Kidney epithelial cell (primary cell): ENCODE results near the gene FGF12. TPM values are rescaled to one million over a fixed set of nuclear protein-coding genes. Genes with fewer than 3 reads are reported as not detected.

Source experiments
- DNase-seq: peaks from one replicate; pipeline ENCODE4 v3.0.0-alpha.2; 2010; ENCODE audit warnings: low read depth
- H3K27me3 ChIP-seq: 2 replicates; pipeline ENCODE4 v1.6.0; 2011; ENCODE audit warnings: low read length; ENCODE audit not compliant: control insufficient read depth, insufficient read depth
- H3K36me3 ChIP-seq: 2 replicates; pipeline ENCODE4 v1.5.1; 2011; ENCODE audit warnings: low read length; ENCODE audit not compliant: control insufficient read depth, insufficient read depth
- H3K4me3 ChIP-seq: 2 replicates; pipeline ENCODE4 v1.5.1; 2011; ENCODE audit warnings: low read depth, mild to moderate bottlenecking, control low read depth, low read length
- CTCF ChIP-seq: IDR thresholded peaks from 2 replicates; pipeline ENCODE4 v1.5.1; 2011; ENCODE audit warnings: mild to moderate bottlenecking, moderate library complexity, low read length, control low read depth, inconsistent platforms; ENCODE audit not compliant: insufficient read depth, poor library complexity, severe bottlenecking
- total RNA-seq: library from RNA; depleted of rRNA; stranded (reverse); fragments of >200 nt; gene quantifications from 2 replicates; pipeline ENCODE4 v1.2.3, GENCODE V29; 2015

Gene FGF12
- total RNA-seq, 1 donor from 2014 or later, result 3.2 TPM

- no peak for DNase-seq
- Histone ChIP-seq H3K36me3 (no peaks in the 10 kb centered on the region), H3K27me3 (no peaks in the 10 kb centered on the region), H3K4me3 (no peak overlapping the region)
- no peak for TF ChIP-seq CTCF
Observed at GRCh38 chr3:192675958-192676649, 51.2 kb downstream of the FGF12 start.

- DNase-seq, result no peak
- TF ChIP-seq CTCF, result no peak
Observed at GRCh38 chr3:192655628-192656027, 71.7 kb downstream of the FGF12 start.

GRCh38 chr3:192655040-192655439, 72.3 kb downstream of the FGF12 start:
- Histone ChIP-seq H3K36me3 (no peaks in the 10 kb centered on the region), H3K4me3 (no peak overlapping the region), H3K27me3 (no peaks in the 10 kb centered on the region)
- DNase-seq, result no peak
- no peak for TF ChIP-seq CTCF

More at GRCh38 chr3:192655628-192656027, 71.7 kb downstream of the FGF12 start:
- Histone ChIP-seq H3K36me3 (no peaks in the 10 kb centered on the region), H3K27me3 (no peaks in the 10 kb centered on the region), H3K4me3 (no peak overlapping the region)

GRCh38 chr3:192653862-192654261, 73.5 kb downstream of the FGF12 start:
- no peak for TF ChIP-seq CTCF
- Histone ChIP-seq H3K4me3 (no peak overlapping the region), H3K36me3 (no peaks in the 10 kb centered on the region), H3K27me3 (no peaks in the 10 kb centered on the region)
- no peak for DNase-seq

- Histone ChIP-seq H3K4me3 (no peak overlapping the region), H3K27me3 (no peaks in the 10 kb centered on the region), H3K36me3 (no peaks in the 10 kb centered on the region)
- DNase-seq, result no peak
- TF ChIP-seq CTCF, result no peak
Observed at GRCh38 chr3:192652727-192653126, 74.6 kb downstream of the FGF12 start.
